HepG2 (cell line): Measurements from ENCODE around the gene RAC3. TPM values are rescaled to one million over a fixed set of nuclear protein-coding genes. Genes with fewer than 3 reads are reported as not detected.
A peak's percentile ranks its signal among the peaks of the same experiment; 100 is the strongest.

ENCODE experiments used
- ATF2 ChIP-seq: sonication (generic); formaldehyde crosslinking; IDR thresholded peaks from 2 replicates; pipeline ENCODE4 v1.4.0; 2020; ENCODE audit warnings: missing genetic modification reagents
- DR1 ChIP-seq: sonication (generic); formaldehyde crosslinking; IDR thresholded peaks from 2 replicates; pipeline ENCODE4 v1.8.0; 2021; ENCODE audit warnings: mild to moderate bottlenecking, missing genetic modification reagents, inconsistent platforms
- GATAD1 ChIP-seq: IDR thresholded peaks from 2 replicates; pipeline ENCODE4 v1.6.1; 2016; ENCODE audit warnings: missing genetic modification reagents, missing compliant biosample characterization
- HCFC1 ChIP-seq: fragments of 150-350 bp; IDR thresholded peaks from 2 replicates; pipeline ENCODE4 v1.6.1; 2014; ENCODE audit warnings: low read depth, low read length
- HIC2 ChIP-seq: sonication (generic); formaldehyde crosslinking; IDR thresholded peaks from 2 replicates; pipeline ENCODE4 v1.9.0; 2022; ENCODE audit warnings: low read depth, missing genetic modification reagents
- KLF6 ChIP-seq: IDR thresholded peaks from 2 replicates; pipeline ENCODE4 v1.8.0; 2016; ENCODE audit warnings: missing biosample characterization, missing genetic modification reagents
- RFX3 ChIP-seq: IDR thresholded peaks from 2 replicates; pipeline ENCODE4 v1.6.1; 2016; ENCODE audit warnings: missing biosample characterization, missing genetic modification reagents
- ZFP36 ChIP-seq: fragments of 150-350 bp; IDR thresholded peaks from 2 replicates; pipeline ENCODE4 v1.6.1; 2018; ENCODE audit warnings: borderline replicate concordance, low read length, low read depth; ENCODE audit not compliant: partially characterized antibody
- ZNF362 ChIP-seq: sonication (generic); formaldehyde crosslinking; IDR thresholded peaks from 2 replicates; pipeline ENCODE4 v1.4.0; 2020; ENCODE audit warnings: missing genetic modification reagents, mild to moderate bottlenecking, borderline replicate concordance
- ZNF468 ChIP-seq: sonication (generic); formaldehyde crosslinking; IDR thresholded peaks from 2 replicates; pipeline ENCODE4 v1.8.0; 2022; ENCODE audit warnings: mild to moderate bottlenecking, moderate library complexity, missing genetic modification reagents
- ZNF563 ChIP-seq: sonication (generic); formaldehyde crosslinking; IDR thresholded peaks from 2 replicates; pipeline ENCODE4 v1.8.0; 2022; ENCODE audit warnings: mild to moderate bottlenecking, moderate library complexity, missing genetic modification reagents
- polyA plus RNA-seq, 8 experiments: library from polyadenylated mRNA; depleted of rRNA in 3 of 8; stranded (reverse) in 7 of 8; unstranded in 1 of 8; fragments of >200 nt; fragmentation: Illumina TruSeq in 4 of 8; extraction: Trizol in 4 of 8; gene quantifications; 2 replicates each; pipeline versions ENCODE4 v1.2.1 to v1.2.3, GENCODE V29; 2011 to 2016; ENCODE audit warnings: low read depth in 4 of 8, missing spikeins in 1 of 8, mixed read lengths in 1 of 8; ENCODE audit not compliant: insufficient read depth in 1 of 8
- total RNA-seq, 5 experiments: library from RNA; depleted of rRNA; stranded (reverse); fragments of >200 nt; fragmentation: Illumina TruSeq; extraction: Trizol; gene quantifications; 2 replicates each; pipeline ENCODE4 v1.2.3, GENCODE V29; 2016; ENCODE audit warnings: low read depth in 1 of 5

Gene RAC3
- total and polyA plus RNA-seq, 2 of the 13 experiments (the other 11 are each of a cell fraction or from before 2014, with no cell fraction given), result 10.5 to 21.3 TPM

- TF ChIP-seq ZNF468 (CRISPR knock-in tag) (no peak), DR1 (CRISPR knock-in tag) (peak; percentile 71), HIC2 (CRISPR knock-in tag) (no peak; the same call in 1 of the 2 replicates), HCFC1 (no peak), RFX3 (CRISPR knock-in tag) (no peak), ZNF563 (CRISPR knock-in tag) (peak; percentile 26; the same call in 1 of the 2 replicates), ZFP36 (no peak), ATF2 (CRISPR knock-in tag) (0 out of 2 replicates have a peak, but pooled peaks have one; percentile 27), ZNF362 (peak; percentile 77; the same call in 1 of the 2 replicates), GATAD1 (CRISPR knock-in tag) (no peak; the same call in 1 of the 2 replicates), KLF6 (CRISPR knock-in tag) (no peak; the same call in 1 of the 2 replicates)
- TF ChIP-seq, all 625 proteins: peak for 97
Measured at GRCh38 chr17:81999587-81999975, 31.9 kb upstream of the RAC3 start (continued).
